Naive thymus-derived CD4-positive, alpha-beta T cell (primary cell): ENCODE data around the gene IQGAP2. TPM values are rescaled to one million over a fixed set of nuclear protein-coding genes. Genes with fewer than 3 reads are reported as not detected.

Source experiments
- ATAC-seq: fragments of 150-1000 bp; cut with Tn5 transposase; 2 replicates; pipeline ENCODE4 v1.10.0; 2021; ENCODE audit warnings: mild to moderate bottlenecking, moderate library complexity
- CTCF ChIA-PET: fragments of 350-600 bp; sonication (Branson Sonifier 250); formaldehyde crosslinking; loops from one replicate; lab custom pipeline; 2021; ENCODE audit warnings: antibody characterized with exemption; lab: Charles Lee
- POLR2A ChIA-PET: fragments of 350-600 bp; sonication (Branson Sonifier 250); formaldehyde crosslinking; loops from one replicate; lab custom pipeline; 2021; ENCODE audit warnings: antibody characterized with exemption, inconsistent platforms; lab: Charles Lee
- DNase-seq, 9 donors: peaks; one replicate each; pipeline versions ENCODE4 v3.0.0 to v3.0.0-alpha.2; 2020 to 2022; ENCODE audit warnings: mixed read lengths in 1 of 9
- H3K27ac ChIP-seq: one replicate; pipeline ENCODE4 v1.7.0; 2013; ENCODE audit warnings: mild to moderate bottlenecking, low read depth, low read length, moderate library complexity
- H3K27me3 ChIP-seq, 2 donors: one replicate each; pipeline ENCODE4 v1.7.0; 2013; ENCODE audit warnings: low read length in 2 of 2, mild to moderate bottlenecking in 2 of 2, moderate library complexity in 2 of 2; ENCODE audit not compliant: control insufficient read depth in 2 of 2, insufficient read depth in 2 of 2
- H3K36me3 ChIP-seq, 3 experiments: 1 replicate in 2 of 3; 2 replicates in 1 of 3; pipeline ENCODE4 v1.7.0; 2013; ENCODE audit warnings: low read length in 3 of 3, mild to moderate bottlenecking in 3 of 3, moderate library complexity in 1 of 3; ENCODE audit not compliant: insufficient read depth in 3 of 3, control insufficient read depth in 2 of 3
- H3K4me1 ChIP-seq, 2 donors: one replicate each; pipeline ENCODE4 v1.7.0; 2013; ENCODE audit warnings: low read length in 2 of 2, mild to moderate bottlenecking in 2 of 2, moderate library complexity in 1 of 2; ENCODE audit not compliant: control insufficient read depth in 2 of 2, insufficient read depth in 2 of 2
- H3K4me3 ChIP-seq: 2 replicates; pipeline ENCODE4 v1.7.0; 2013; ENCODE audit warnings: mild to moderate bottlenecking, low read length
- H3K9me3 ChIP-seq, 3 experiments: 1 replicate in 2 of 3; 2 replicates in 1 of 3; pipeline ENCODE4 v1.7.0; 2013; ENCODE audit warnings: low read length in 3 of 3; ENCODE audit not compliant: control insufficient read depth in 2 of 3
- H3K27ac Mint-ChIP-seq, 9 donors: one replicate each; pipeline ENCODE4 v1.8.0; 2020 to 2022; ENCODE audit warnings: mixed read lengths in 9 of 9, mild to moderate bottlenecking in 8 of 9, moderate library complexity in 5 of 9, inconsistent platforms in 2 of 9
- H3K27me3 Mint-ChIP-seq, 5 donors: one replicate each; pipeline ENCODE4 v1.8.0; 2021 to 2022; ENCODE audit warnings: mixed read lengths in 5 of 5, mild to moderate bottlenecking in 1 of 5
- H3K36me3 Mint-ChIP-seq, 5 donors: one replicate each; pipeline ENCODE4 v1.8.0; 2020 to 2022; ENCODE audit warnings: mixed read lengths in 5 of 5, mild to moderate bottlenecking in 3 of 5, inconsistent platforms in 1 of 5
- H3K4me1 Mint-ChIP-seq, 7 donors: one replicate each; pipeline ENCODE4 v1.8.0; 2020 to 2022; ENCODE audit warnings: mixed read lengths in 7 of 7, mild to moderate bottlenecking in 3 of 7, inconsistent platforms in 1 of 7
- H3K4me3 Mint-ChIP-seq, 10 donors: one replicate each; pipeline ENCODE4 v1.8.0; 2020 to 2022; ENCODE audit warnings: mild to moderate bottlenecking in 10 of 10, mixed read lengths in 10 of 10, moderate library complexity in 6 of 10, inconsistent platforms in 2 of 10
- H3K9me3 Mint-ChIP-seq, 11 donors: one replicate each; pipeline ENCODE4 v1.8.0; 2020 to 2022; ENCODE audit warnings: mixed read lengths in 11 of 11, mild to moderate bottlenecking in 4 of 11, inconsistent platforms in 1 of 11, moderate library complexity in 1 of 11
- intact Hi-C, 2 donors: fragments of 100-400 bp; cut with micrococcal nuclease; formaldehyde crosslinking; loops; one replicate each; pipeline ENCODE4 v1.15.1; 2023
- polyA plus RNA-seq, 2 donors: library from polyadenylated mRNA; unstranded; fragments of 300-500 nt; fragmentation: Illumina TruSeq; gene quantifications; one replicate each; pipeline ENCODE4 v1.2.3, GENCODE V29; 2021
- total RNA-seq, 6 experiments: library from RNA in 5 of 6; stranded (reverse) in 5 of 6; gene quantifications; 1 replicate in 5 of 6; 2 replicates in 1 of 6; pipeline ENCODE4 v1.2.3 and lab custom pipeline; 2021 to 2026

IQGAP2 gene
- total and polyA plus RNA-seq, 7 experiments from 2014 or later = 19.0 to 114 (median 86.3) TPM

GRCh38 chr5:76537073-76537543 lies 134.0 kb downstream of the IQGAP2 start:
- H3K9me3 Mint-ChIP-seq = peaks cover 0 to 3% (median 0%) of the 10 kb centered on the region in 11 donors
- Histone ChIP-seq H3K4me3 (no peak overlapping the region), H3K27me3 (no peaks in the 10 kb centered on the region), H3K9me3 (no peaks in the 10 kb centered on the region), H3K36me3 (no peaks in the 10 kb centered on the region), H3K4me1 (peaks cover 6 to 30% of the 10 kb centered on the region in 2 donors), H3K27ac (no peak overlapping the region)
- H3K4me3 Mint-ChIP-seq = no peak overlapping the region
- ChIA-PET CTCF (interaction anchor here (0.6 to 0.7 kb wide), 2 partner anchors 133 to 463 kb away, joined by 3 to 5 read pairs; no protein-coding TSS in a partner anchor), POLR2A (no interaction called here)
- H3K27ac Mint-ChIP-seq = peak overlapping the region in 2 of 9 donors; percentile 47 to 69
- DNase-seq = no peak
- peaks cover 49 to 72% (median 55%) of the 10 kb centered on the region in 7 donors for H3K4me1 Mint-ChIP-seq
- no peak for ATAC-seq
- H3K27me3 Mint-ChIP-seq = no peaks in the 10 kb centered on the region
- intact Hi-C loops = no loop called here
- H3K36me3 Mint-ChIP-seq = peaks cover 9 to 24% (median 13%) of the 10 kb centered on the region in 5 donors

GRCh38 chr5:76542241-76542640 lies 139.2 kb downstream of the IQGAP2 start:
- Histone ChIP-seq H3K4me1 (peaks cover 44 to 76% of the 10 kb centered on the region in 2 donors), H3K27me3 (no peaks in the 10 kb centered on the region), H3K9me3 (no peaks in the 10 kb centered on the region), H3K4me3 (peak overlapping the region; percentile 33), H3K36me3 (no peaks in the 10 kb centered on the region), H3K27ac (peak overlapping the region; percentile 73)
- intact Hi-C loops = loop anchor here (2.0 to 10.0 kb wide), 6 partner anchors 69 to 1490 kb away; partner anchors contain the start of genes AGGF1 (in 1 of the 2), GCNT4 (in 1 of the 2) and POC5 (in 1 of the 2)
- Mint-ChIP-seq H3K9me3 (peaks cover 0 to 3% (median 0%) of the 10 kb centered on the region in 11 donors), H3K4me3 (peak overlapping the region in 9 of 10 donors; percentile 70 to 80 (median 76)), H3K27ac (peak overlapping the region; percentile 93 to 98 (median 96)), H3K27me3 (no peaks in the 10 kb centered on the region), H3K36me3 (peaks cover 4 to 11% (median 5%) of the 10 kb centered on the region in 5 donors), H3K4me1 (peaks cover 64 to 88% (median 82%) of the 10 kb centered on the region in 7 donors)
- ATAC-seq = no peak
- ChIA-PET CTCF (interaction anchor here (1.3 to 4.7 kb wide), 8 partner anchors 9 to 277 kb away, joined by 3 to 70 read pairs (median 4); partner anchors contain the start of gene IQGAP2), POLR2A (interaction anchor here (0.9 to 3.5 kb wide), 6 partner anchors 128 to 216 kb away, joined by 3 to 54 read pairs (median 6); partner anchors contain the start of gene IQGAP2)
- DNase-seq = no peak

- no peaks in the 10 kb centered on the region for H3K27me3 ChIP-seq
- Mint-ChIP-seq H3K9me3 (no peaks in the 10 kb centered on the region), H3K27ac (peak overlapping the region; percentile 93 to 98 (median 96)), H3K4me1 (peaks cover 68 to 89% (median 82%) of the 10 kb centered on the region in 7 donors), H3K4me3 (peak overlapping the region; percentile 70 to 80 (median 76)), H3K27me3 (no peaks in the 10 kb centered on the region), H3K36me3 (peaks cover 0 to 9% (median 0%) of the 10 kb centered on the region in 5 donors)
- peak overlapping the region; percentile 33 for H3K4me3 ChIP-seq
- ChIA-PET CTCF (interaction anchor here (0.7 to 4.7 kb wide), 16 partner anchors 10 to 1275 kb away, joined by 3 to 70 read pairs (median 3); partner anchors contain the start of gene IQGAP2), POLR2A (interaction anchor here (0.6 to 3.5 kb wide), 15 partner anchors 23 to 1206 kb away, joined by 3 to 54 read pairs (median 3); partner anchors contain the start of genes HMGCR and IQGAP2)
- ATAC-seq = peak; percentile 67
- DNase-seq = peak; percentile 32 to 70 (median 60)
- peak overlapping the region; percentile 73 for H3K27ac ChIP-seq
- no peaks in the 10 kb centered on the region for H3K36me3 ChIP-seq
- H3K4me1 ChIP-seq = peaks cover 50 to 83% of the 10 kb centered on the region in 2 donors
- H3K9me3 ChIP-seq = no peaks in the 10 kb centered on the region
- intact Hi-C loops = loop anchor here (1.0 to 10.0 kb wide), 9 partner anchors 22 to 1491 kb away; partner anchors contain the start of genes AGGF1 (in 1 of the 2), GCNT4 (in 1 of the 2) and POC5 (in 1 of the 2)
Measured at GRCh38 chr5:76542887-76543690, 140.0 kb downstream of the IQGAP2 start.

- H3K4me3 ChIP-seq = peak overlapping the region; percentile 33
Measured at GRCh38 chr5:76544268-76544926, 141.3 kb downstream of the IQGAP2 start.

GRCh38 chr5:76545184-76545583 lies 142.1 kb downstream of the IQGAP2 start:
- Histone ChIP-seq H3K9me3 (no peaks in the 10 kb centered on the region), H3K36me3 (no peaks in the 10 kb centered on the region), H3K4me3 (no peak overlapping the region), H3K27ac (no peak overlapping the region), H3K4me1 (peaks cover 57 to 85% of the 10 kb centered on the region in 2 donors), H3K27me3 (no peaks in the 10 kb centered on the region)
- peak overlapping the region in 5 of 9 donors; percentile 21 to 97 (median 93) for H3K27ac Mint-ChIP-seq
- peaks cover 0 to 13% (median 0%) of the 10 kb centered on the region in 5 donors for H3K36me3 Mint-ChIP-seq
- H3K4me3 Mint-ChIP-seq = no peak overlapping the region
- H3K9me3 Mint-ChIP-seq = no peaks in the 10 kb centered on the region
- H3K27me3 Mint-ChIP-seq = no peaks in the 10 kb centered on the region
- ChIA-PET CTCF (interaction anchor here (0.5 to 4.7 kb wide), 2 partner anchors 140 to 502 kb away, joined by 3 to 70 read pairs; partner anchors contain the start of gene IQGAP2), POLR2A (interaction anchor here (0.5 to 3.5 kb wide), 3 partner anchors 142 to 204 kb away, joined by 3 to 54 read pairs (median 5); partner anchors contain the start of gene IQGAP2)
- no peak for DNase-seq
- intact Hi-C loops = loop anchor here (2.0 to 10.0 kb wide), 7 partner anchors 167 to 1033 kb away; partner anchors contain the start of genes CERT1 (in 1 of the 2) and POLK (in 1 of the 2)
- peaks cover 62 to 89% (median 84%) of the 10 kb centered on the region in 7 donors for H3K4me1 Mint-ChIP-seq
- no peak for ATAC-seq

More at GRCh38 chr5:76544268-76544926, 141.3 kb downstream of the IQGAP2 start:
- Mint-ChIP-seq H3K27ac (peak overlapping the region; percentile 93 to 98 (median 96)), H3K36me3 (peaks cover 0 to 12% (median 0%) of the 10 kb centered on the region in 5 donors), H3K4me1 (peaks cover 64 to 89% (median 84%) of the 10 kb centered on the region in 7 donors), H3K9me3 (no peaks in the 10 kb centered on the region), H3K27me3 (no peaks in the 10 kb centered on the region), H3K4me3 (peak overlapping the region; percentile 43 to 80 (median 74))
- H3K4me1 ChIP-seq = peaks cover 57 to 86% of the 10 kb centered on the region in 2 donors
- no peaks in the 10 kb centered on the region for H3K27me3 ChIP-seq
- DNase-seq (peak in 8 of 9 donors; percentile 37 to 69 (median 58)), ATAC-seq (peak; percentile 31)
- H3K36me3 ChIP-seq = no peaks in the 10 kb centered on the region
- intact Hi-C loops = loop anchor here (1.0 to 10.0 kb wide), 10 partner anchors 39 to 1492 kb away; partner anchors contain the start of genes AGGF1 (in 1 of the 2), GCNT4 (in 1 of the 2), IQGAP2 (in 1 of the 2) and POC5 (in 1 of the 2)
- POLR2A ChIA-PET = interaction anchor here (0.8 to 3.5 kb wide), 8 partner anchors 9 to 218 kb away, joined by 3 to 54 read pairs (median 6); partner anchors contain the start of gene IQGAP2
- peak overlapping the region; percentile 73 for H3K27ac ChIP-seq
- CTCF ChIA-PET = interaction anchor here (0.7 to 4.7 kb wide), 10 partner anchors 13 to 213 kb away, joined by 3 to 70 read pairs (median 7); partner anchors contain the start of gene IQGAP2
- H3K9me3 ChIP-seq = no peaks in the 10 kb centered on the region
